ENCODE data around the gene UNC119.

- TF ChIP-seq CTCF (conservative IDR thresholded peaks at IDR 0.05; ENCODE audit: low read depth, low read length) (no peak), EZH2 (IDR thresholded peaks at IDR 0.05; ENCODE audit: borderline replicate concordance, low read depth, low read length, poor library complexity, severe bottlenecking) (no peak)
These were observed 29.2 kb downstream of the UNC119 start for GRCh38 chr17:28523186-28523585.
